Prostate gland (tissue), 2 donors: Measurements from ENCODE around the gene MPPED1.

ENCODE experiments used
- CTCF ChIP-seq, 4 experiments: fragments of 200-600 bp in 2 of 4; fragments of 450-650 bp in 2 of 4; sonication (generic) in 2 of 4; IDR thresholded peaks; 1 replicate in 3 of 4; 2 replicates in 1 of 4; pipeline ENCODE4 v1.5.1; 2016 to 2019; ENCODE audit warnings: antibody characterized with exemption in 4 of 4, mild to moderate bottlenecking in 2 of 4, moderate library complexity in 2 of 4
- POLR2A ChIP-seq: fragments of 450-650 bp; IDR thresholded peaks from one replicate; pipeline ENCODE4 v1.6.1; 2016; ENCODE audit warnings: antibody characterized with exemption, mild to moderate bottlenecking
- POLR2AphosphoS5 ChIP-seq: sonication (generic); formaldehyde crosslinking; IDR thresholded peaks from one replicate; pipeline ENCODE4 v1.6.1; 2017; ENCODE audit warnings: antibody characterized with exemption

GRCh38 chr22:43421914-43422615 lies 10.3 kb downstream of the MPPED1 start:
- TF ChIP-seq CTCF (IDR thresholded peaks at IDR 0.05) (no peak), POLR2A (no peak), POLR2AphosphoS5 (no peak)
